Stimulated activated CD4-positive, alpha-beta T cell treated with anti-CD3 and anti-CD28 coated beads, Interleukin-2, amount 100 ng/mL, for 24 hours (primary cell): ENCODE data around the gene SKAP1.

ENCODE experiments used
- DNase-seq, 2 donors: peaks; one replicate each; pipeline ENCODE4 v3.0.0-alpha.2; 2020

SKAP1 gene

DNA sequence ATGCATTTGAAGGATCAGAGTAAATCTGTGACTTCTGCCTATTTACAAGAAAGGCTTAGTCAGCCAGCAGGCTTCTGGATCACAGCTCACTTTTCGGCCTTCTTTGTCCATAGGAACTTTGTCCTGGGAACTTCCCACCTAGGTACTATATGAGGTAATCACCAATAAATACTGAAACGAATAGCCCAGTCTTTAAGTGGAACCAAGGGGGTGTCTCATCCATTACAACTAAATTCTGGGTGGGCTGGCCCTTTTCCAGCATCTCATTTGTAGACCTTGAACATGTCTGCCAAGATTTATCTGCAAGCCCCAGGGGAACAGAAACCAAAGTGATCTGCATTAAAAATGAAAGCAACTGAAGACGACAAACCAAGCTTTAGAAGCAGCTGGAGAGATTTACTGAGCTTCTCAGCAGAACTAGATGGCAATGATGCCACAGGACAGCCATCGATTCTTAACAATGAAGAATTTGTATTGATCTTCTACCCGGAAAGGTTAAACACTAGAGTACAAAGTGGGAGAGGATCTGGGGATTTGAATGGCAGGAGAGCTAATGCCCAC lies 267.0 kb downstream of the SKAP1 start:
- no peak for DNase-seq

DNA sequence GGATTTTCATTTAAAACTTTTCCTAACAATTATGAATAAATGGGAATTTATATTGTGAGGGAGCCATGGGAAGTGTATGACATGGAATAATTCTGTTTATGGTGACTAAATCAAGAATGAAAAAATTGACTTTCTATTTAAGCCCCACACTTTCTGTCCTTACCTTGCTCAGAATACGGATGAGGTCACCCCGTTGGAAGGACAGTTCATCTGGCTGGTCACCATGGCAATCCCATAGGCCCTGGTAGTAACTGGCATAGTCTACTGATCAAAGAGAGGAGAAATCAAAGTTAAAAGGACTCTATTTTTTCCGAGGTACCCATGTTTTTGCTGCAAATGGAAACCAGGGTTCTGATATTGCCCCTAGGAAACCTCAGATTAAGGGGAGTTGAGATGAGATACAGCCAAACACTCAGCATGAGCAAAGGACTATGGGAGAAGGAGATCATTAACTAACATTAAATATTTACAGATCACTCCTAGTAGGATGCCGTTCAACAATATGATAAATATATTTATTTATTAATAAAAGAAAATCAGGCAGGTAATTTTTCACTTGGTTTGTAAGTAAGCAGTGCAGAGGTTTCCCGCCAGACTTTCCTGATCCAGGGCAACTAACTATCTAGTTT lies 267.6 kb downstream of the SKAP1 start:
- DNase-seq: no peak

DNA sequence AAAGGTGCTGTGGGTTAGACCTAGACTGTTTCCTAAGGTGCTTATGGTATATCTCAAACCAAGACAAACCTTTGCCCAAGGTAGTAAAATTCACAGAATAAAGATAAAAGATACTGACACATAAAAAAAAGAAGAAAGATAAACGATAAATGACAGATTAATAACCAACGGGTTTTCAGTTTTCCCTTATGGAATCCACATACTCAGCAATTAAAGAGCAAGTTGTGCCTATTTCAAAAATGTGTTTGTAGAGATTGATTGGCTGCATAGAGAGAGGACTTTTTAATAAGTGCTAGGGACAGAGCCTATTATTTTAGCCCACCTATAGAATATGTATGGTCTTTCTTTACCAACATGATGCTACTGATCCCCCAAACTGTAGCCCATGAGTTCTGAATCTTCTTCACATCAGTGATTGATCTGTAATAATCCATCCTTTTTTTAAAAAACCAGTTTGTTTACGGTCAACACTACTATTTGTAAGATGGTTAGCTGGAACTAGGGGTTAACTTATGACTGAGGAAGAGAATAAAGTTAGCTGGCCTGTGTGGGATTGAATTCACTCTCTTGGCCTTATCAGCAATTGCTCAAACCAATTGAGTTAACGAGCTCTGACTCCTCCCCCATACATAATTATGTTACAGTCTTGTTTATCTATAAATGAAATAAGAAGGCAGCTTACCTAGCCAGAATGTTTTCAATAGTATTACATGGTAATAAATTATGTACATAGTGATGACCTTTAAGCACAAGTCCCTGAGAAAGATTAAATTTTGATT lies 268.7 kb downstream of the SKAP1 start:
- DNase-seq: no peak

DNA sequence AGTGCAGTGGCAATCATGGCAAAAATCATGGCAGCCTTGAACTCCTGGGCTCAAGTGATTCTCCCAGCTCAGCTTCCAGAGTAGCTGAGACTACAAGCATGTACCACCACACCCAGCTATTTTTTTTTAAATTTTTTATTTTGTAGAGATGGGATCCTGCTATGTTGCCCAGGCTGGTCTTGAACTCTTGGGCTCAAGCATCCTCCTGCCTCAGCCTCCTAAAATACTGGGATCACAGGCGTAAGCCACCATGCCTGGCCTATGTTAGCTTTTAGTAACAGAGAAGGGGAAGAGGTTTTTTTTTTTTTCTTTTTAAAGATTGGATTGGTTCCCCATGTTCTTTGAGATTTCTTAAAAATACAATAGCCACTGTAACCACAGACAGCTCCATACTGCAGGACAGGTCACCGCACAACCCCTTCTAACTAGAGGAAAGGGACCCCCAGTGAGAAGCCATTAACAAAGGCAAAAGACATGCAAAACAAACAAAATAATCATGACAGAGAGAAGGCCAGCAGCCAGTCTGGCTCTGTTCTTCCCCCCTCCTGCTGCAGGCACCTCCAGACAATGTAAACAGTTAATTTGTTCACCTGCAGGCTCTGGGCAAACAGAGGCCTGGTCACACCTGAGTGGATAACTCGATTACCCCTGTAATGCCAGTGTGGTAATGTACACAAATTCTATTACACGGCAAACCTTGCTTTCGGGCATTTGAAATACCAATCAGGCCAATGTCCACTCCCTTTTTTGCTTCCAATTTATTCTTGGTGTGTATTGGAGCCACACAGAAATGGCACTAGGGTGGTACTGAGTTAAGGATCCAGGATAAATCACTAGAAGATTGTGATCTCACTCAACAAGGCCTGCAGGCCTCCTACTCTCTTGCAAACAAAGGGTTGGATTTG lies 269.6 kb downstream of the SKAP1 start:
- DNase-seq: no peak

DNA sequence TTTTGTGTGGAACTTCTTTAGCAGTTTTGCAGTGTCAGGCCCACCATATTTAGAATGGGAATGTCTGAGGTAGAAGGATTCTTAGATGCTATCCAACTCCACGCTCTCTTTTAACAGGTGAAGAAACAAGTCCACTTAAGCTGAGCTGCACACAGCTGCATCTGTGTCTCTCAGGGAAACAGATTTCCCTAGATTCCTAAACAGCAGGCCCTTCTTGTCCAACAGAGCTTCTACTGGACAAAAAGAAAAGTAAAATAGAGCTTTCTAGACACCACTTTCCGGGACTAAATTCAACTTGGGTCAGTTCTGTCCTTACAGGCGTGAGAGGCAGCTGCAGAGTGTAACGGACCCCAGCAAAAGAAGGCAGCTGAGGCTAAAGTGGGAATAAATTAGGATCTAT lies 270.8 kb downstream of the SKAP1 start:
- DNase-seq: no peak

DNA sequence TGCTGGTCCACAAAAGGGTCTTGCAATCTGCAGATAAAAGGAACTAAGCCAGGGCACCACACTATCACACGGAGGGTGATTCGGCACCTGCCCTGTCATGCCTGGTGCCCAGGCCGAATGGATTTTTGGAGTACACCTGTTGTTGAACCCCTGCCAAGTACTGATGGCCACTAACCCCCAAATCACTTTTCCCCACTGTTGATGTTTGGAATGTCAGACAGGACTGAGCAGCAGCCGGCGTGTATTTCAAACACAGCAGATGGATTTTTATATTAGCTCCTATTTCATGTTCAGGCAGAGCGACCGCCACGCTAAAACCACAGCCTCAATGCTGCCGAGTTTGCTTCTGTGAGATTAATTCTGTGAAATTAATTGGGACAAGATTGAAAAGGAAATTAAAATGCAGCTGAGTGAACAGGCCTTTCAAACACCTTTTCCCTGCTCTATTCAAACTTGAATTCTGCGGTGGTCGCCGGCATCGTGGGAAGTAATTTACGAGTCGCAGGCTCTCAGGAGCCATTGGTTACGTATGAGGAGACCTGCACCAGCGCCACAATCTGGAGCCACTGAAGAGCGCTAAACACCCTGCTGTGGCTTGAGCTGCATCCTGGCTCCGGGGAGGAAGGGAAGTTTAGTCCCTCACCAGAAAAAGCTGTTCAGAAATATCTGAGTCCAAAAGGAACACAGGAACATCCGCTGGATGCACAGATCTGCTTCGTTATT lies 274.0 kb downstream of the SKAP1 start:
- DNase-seq: no peak

DNA sequence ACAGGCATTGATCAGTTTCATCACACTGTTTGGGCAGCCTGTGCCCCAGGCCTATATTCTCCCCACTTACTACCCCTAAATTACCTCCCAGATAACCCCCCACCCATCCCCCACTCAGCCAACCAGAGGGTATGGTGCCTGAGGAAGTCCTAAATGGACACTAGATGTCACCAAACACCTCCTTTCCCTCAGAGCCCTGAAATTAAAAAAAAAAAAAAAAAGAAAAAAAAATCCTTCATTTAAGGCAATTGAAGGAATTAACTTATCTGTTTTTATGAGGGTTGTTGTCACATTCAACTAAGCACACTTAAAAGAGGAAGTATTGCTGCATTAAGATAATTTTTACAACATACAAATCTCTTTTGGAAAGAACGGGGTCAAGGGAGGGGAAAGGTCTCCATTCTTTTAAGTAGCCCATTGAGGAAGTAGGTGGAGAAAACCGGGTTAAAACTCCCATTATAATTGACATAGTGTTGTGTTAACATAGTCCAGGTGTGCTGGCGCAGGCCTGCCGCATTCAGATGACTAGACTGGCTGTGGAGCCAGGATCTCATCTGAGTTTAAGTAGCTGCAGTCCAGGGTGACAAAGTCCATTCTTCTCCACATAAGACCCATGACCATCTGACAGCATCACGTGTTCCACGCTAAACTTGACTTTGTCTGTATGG lies 276.2 kb downstream of the SKAP1 start:
- DNase-seq: no peak

DNA sequence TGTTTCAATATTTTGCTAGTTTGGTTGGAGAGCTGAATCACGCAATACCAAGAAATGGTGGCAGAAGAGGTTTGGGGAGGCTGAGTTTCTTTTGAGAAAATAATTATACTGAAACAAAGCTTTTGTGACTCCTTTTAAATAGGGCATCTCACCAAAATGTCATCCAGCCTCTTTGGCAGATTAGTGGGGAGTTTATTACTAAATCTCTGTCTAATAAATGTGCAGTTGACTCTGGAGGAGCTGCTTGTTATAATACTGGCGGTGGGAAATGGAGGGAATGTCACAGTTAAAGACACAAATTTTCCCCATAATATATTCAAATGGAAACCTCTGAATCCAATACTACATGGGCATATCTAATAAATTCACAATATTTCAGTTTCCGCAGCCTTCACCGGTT lies 277.7 kb downstream of the SKAP1 start:
- DNase-seq: no peak

DNA sequence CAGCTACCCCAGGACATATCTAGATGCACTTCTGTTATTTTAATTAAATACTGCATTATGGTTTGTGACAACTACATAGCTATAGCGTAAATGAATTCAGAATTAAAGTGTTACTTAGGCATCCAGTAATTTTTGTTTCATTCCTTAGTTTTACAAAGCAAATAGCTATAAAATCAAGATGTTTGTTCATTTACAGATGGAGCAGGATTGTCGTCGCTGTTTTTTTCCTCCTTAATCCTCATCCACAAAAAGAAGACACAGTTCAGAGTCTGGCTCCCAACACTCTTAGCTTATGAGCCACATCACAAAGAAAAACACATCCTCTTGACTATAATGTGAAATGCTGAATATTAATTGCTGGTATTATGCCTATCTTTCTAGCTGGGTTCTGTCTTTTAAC lies 278.8 kb downstream of the SKAP1 start:
- DNase-seq: no peak

DNA sequence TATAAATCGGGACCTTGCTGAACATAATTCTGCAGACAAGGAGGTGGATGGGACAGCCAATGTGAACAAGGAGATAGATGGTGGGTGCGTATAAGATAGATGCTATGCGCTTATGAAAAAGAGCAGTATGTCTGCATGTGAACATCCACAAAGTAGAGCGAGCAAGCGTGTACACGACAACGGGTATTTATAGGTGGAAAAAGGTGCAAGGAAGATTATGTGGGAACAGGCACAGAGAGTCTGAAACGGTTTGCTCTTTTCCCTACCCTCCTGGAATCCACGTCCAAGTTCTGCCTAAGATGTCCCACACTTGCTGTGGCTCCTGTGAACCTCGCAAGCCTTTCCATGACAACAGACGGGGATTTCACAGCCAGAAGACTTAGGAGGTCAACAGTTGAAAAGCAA lies 279.4 kb downstream of the SKAP1 start:
- DNase-seq: no peak

DNA sequence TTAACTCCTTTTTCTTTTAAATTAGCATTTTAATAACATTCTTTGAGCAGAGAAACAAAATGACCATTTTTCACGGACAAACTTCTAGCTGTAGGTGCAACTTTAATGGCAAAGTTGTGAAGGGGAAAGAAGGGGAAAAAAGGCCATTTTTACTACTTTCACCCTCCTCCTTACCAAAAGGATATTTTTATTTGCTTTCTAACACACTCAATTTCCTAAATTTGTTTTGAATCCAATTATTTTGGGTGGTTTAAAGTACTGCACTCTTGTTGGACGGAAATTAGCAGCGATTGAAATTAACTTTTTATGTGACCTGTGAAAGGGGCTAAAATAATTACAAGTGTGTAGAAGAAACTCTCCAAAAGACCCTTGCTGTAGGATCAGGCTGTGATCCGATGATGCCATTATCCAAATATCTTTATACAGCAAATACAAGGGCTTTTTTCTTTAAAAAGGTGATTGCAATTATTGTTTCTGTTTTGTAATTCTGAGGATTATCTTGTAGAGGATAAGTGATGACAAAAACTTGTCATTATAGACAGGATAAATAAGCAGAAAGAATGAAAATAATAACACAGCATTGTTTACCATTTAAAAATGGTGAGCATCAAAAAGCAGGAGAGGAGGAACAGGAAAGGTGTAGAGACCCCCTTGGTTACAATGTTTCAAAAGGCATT lies 280.1 kb downstream of the SKAP1 start:
- no peak for DNase-seq

DNA sequence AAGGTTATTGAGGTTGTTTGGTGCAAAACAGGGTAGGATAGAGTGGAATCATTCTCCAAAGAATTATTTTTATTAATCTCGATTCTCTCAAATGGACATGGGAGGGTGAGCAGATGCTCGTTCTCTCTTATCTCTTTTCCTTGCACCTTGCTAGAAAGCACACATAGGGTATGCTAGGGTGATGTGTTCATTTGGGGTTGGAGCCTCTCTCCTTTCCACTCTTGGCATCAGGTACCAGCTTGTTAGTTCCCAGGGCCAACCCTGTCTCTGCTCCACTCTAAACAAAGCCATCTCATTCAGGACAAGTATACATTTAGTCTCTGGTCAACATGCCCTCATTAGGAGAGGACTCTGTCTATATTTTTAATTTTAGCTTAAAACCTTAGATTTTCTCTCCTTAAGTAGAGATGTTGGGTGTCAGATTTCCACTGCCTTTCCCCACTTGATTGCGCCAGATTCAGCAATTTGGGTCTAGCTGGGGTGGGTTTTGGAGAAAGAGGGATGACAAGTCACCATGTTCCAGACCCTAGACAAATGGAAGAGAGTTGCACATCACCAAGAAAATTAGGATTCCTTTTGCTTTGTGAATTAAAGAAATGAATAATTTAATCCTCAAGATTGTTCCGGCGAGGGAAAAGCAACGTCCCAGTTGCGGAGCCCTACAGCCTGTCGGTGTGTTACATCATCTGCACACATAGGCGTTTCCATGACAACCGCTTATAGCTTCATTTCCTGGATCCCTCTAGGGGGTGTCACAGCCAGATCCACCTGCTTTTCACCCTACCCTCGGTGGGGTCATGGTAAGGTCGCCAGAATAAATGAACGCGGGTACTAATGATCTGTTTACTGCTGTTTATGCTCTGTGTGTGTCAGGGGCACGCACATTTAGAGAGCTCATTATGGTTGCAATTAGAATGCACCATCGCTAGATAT lies 280.9 kb downstream of the SKAP1 start:
- no peak for DNase-seq

DNA sequence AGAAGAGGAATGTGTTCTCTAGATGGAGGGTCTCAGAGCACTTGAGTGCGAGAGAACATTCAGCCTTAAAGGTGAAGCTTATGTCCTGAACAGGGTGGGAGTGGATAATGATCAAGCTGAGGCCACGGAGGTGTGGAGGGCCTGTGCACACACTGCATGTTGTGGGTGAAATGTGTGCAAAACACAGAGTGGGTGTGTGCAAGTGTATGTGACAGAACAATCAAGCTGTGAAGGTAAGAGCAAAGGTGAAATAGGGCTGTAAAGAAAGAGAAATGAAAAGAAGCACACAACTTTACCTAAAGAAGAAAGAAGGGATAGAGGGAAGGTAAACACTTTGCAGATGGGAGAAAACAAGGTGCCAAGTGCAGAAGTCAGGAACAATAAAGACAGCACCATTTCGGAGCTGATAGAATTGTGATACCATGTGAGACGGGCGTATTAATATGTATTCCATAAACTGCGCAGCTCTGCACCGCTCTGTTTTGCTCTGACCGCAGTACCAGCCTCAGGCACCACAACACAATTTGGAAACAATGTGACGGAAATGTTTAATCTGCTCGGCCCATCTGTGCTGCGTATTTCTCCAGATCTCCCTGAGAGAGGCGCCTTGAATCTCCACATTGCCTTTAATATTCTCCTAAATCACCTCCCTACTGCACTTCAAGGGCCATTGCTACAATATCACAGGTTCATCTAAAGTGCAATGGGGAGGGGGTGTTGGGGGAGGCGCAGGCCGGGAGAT lies 281.8 kb downstream of the SKAP1 start:
- no peak for DNase-seq

DNA sequence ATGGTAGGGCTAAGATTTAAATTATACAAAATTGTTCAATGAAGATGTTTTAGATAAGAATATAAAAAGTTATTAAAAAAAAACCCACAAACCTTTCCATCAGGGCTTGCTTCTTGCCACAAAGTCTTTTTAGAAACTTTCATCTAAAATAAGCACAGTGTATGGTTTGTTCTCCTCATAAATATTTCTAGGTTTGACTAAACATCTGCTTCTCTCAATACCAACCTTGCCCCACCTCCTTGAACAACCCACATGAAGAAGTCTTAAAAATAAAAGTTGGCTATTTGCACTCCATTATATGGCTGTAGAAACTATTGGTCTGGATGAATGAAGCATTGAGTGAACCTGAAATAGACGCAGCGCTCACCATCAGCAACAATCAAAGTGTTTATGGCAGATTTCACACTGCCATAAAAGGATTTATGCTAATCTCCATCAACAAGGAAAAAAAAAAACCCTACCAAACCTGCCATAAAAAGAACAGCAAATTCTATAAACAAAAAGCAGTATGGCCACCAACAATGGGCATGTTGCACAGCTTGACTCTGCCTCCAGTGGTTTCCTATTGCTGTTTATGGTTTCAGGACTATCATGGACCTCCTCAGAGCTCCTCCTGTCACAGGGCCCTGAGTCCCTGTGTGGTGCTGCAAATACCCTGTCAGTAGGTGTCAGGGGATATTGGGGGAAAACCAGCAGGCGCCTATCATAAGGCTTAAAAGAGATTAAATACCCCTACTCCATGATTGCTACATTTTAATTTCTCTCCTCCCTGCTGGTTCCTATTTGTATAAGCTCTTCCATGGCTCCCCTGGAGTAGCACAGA lies 284.8 kb downstream of the SKAP1 start:
- no peak for DNase-seq

DNA sequence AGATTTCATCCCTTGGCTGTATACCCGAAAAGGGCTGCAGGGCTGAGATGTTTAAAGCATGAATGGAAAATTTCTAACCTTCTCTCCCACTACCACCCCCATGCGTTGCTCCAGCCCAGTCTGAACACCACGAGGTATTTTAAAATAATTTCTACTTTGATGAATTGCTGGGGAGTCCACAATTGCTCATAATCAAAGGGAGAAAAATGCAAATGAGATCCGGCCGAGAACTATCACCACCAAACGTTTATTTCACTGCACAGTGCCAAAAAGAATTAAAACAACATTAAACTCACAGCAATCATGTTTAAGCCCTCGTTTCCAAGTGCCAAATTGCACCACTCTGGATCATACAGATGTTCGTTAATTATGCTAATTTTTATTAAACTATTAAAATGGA lies 285.8 kb downstream of the SKAP1 start:
- DNase-seq: no peak

DNA sequence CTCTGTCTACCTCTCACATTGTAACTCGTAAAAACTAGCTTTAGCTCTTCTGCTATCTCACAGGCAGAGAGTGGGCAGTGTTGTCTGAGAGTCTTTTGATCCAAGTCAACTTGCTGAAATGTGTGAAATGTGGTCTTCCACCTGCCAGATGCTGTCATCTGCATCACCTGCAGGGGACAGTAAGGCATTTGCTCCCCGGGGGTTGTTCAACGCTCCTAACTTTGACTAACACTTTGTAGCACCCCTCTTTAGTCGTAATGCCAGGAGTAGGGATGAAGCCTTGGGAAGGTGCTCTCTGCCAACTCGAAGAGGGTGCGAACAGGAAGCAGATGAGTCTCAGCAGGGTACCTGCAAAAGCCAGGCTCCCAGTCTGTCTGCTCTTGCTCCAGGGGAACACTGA lies 286.4 kb downstream of the SKAP1 start:
- no peak for DNase-seq

DNA sequence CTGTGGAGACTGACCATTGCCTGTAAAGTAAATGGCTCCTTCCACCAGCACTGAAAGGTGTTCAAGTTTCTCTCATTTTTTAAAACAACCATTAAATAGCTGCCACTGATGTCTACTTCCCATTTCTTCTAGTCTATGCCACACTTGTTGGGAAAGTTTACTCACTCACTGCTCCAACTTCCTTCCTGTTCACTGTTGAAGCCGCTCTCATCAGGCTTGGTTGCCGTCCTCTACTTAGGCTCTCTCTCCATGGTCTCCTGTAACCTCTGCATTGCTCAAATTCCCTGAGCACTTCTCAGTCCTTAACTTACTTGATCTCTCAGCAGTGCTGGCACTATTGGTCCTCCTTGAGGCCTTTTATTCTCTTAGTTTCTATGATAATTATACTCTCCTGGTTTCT lies 290.1 kb downstream of the SKAP1 start:
- no peak for DNase-seq

DNA sequence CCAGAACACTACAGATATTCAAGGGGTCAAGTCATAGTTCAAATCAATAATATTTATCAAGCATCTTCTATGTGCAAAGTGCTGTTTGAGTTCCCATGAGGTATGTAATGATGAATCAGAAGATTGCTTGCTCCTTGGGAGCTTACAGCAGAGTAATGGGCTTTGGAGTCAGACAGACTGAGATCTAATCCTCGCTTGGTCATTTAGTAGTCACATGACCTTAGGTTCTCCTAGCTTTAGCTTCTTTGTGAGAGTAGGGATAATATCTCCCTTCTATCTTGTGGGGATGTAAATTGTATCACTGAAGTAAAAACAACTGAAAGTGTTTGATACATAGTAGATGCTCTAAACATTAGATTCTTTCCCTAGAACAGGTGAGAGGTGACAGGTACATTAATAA lies 292.4 kb downstream of the SKAP1 start:
- DNase-seq: no peak
